ENCODE measurements around the gene CDC37L1. TPM values are rescaled to one million over a fixed set of nuclear protein-coding genes. Genes with fewer than 3 reads are reported as not detected.

CDC37L1 gene
- total and polyA plus RNA-seq, 2 of the 8 experiments (the other 6 are each of a cell fraction or from before 2014, with no cell fraction given), result 4.6 to 23.8 TPM

DNA sequence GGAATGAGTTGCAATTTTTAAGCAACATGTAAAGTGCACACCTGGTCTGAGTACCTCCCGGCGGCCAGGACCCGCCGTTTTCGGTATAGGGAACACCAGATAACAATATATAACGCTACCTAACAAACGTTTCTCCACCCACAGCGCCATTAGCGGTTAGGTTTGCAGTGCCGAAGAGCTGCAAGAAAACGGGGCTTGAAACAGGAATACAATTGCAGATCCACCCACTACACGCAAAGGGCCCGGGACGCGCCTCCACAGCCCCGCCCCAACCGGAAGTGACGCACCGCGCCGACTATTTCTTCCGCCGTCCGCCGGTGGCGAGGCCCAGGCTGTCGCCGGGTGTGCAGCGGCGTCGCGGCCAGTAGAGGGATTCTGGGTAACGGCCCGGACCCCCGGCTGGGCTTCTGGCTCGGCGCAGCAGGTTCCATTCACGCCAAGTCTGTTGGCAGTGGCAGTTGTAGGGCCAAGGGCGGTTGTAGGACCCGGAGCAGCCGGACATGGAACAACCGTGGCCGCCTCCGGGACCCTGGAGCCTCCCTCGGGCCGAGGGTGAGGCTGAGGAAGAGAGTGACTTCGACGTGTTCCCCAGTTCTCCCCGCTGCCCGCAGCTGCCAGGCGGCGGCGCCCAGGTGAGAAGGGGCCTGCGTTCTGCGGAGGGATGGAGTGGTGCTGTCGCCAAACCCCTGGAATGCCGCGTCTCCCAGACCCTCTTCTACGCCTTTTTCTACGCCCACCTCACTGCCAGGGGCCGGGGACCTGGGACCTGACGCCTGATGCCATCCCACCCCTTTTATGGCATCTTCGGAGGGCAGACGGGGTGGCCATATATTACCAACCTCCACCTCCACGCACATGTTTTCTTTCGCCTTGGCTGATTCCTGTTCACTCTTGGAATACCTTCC lies at the start of gene CDC37L1 (continued):
- TF ChIP-seq, protein P1, sequence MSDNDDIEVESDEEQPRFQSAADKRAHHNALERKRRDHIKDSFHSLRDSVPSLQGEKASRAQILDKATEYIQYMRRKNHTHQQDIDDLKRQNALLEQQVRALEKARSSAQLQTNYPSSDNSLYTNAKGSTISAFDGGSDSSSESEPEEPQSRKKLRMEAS (IDR thresholded peaks at IDR 0.05), result peak; percentile 68
- TF ChIP-seq SP4 (IDR thresholded peaks at IDR 0.05; ENCODE audit: low read length) (peak; percentile 72; the same call in 1 of the 2 replicates), ASH2L (IDR thresholded peaks at IDR 0.05; ENCODE audit: low read length) (peak; percentile 99), TAF1 (IDR thresholded peaks at IDR 0.05; ENCODE audit: low read depth, low read length) (peak; percentile 94), ATF3 (IDR thresholded peaks at IDR 0.05; ENCODE audit: insufficient read depth, low read depth, low read length) (no peak), RBBP5 (IDR thresholded peaks at IDR 0.05; ENCODE audit: borderline replicate concordance, low read depth, low read length) (peak; percentile 97), PHF8 (conservative IDR thresholded peaks at IDR 0.05; ENCODE audit: low read depth, low read length) (peak; percentile 62; the same call in 1 of the 2 replicates), SP1 (IDR thresholded peaks at IDR 0.05; ENCODE audit: low read depth, low read length) (0 out of 2 replicates have a peak, but pooled peaks have one; percentile 18), POLR2AphosphoS5 (IDR thresholded peaks at IDR 0.05; ENCODE audit: low read depth, low read length) (peak; percentile 97), MAFK (IDR thresholded peaks at IDR 0.05; ENCODE audit: low read depth, low read length) (no peak), ZNF274 (IDR thresholded peaks at IDR 0.05; ENCODE audit: borderline replicate concordance, extremely low read depth, low read length) (no peak), EZH2 (IDR thresholded peaks at IDR 0.05; ENCODE audit: low read depth, low read length, severe bottlenecking) (no peak), RAD21 (IDR thresholded peaks at IDR 0.05 in 1 of 2, conservative IDR thresholded peaks at IDR 0.05 in 1 of 2; ENCODE audit: low read depth in 2 of 2, low read length in 2 of 2) (peak in 1 of 2 experiments; percentile 28; a peak in 1 of 4 replicates), CHD2 (IDR thresholded peaks at IDR 0.05; ENCODE audit: low read length) (no peak), CREB1 (IDR thresholded peaks at IDR 0.05) (peak; percentile 94), SAP30 (IDR thresholded peaks at IDR 0.05; ENCODE audit: insufficient read depth, insufficient replicate concordance, low read length) (peak; percentile 80), BCL11A (IDR thresholded peaks at IDR 0.05; ENCODE audit: low read depth in 2 of 2, low read length in 2 of 2) (no peak), RNF2 (IDR thresholded peaks at IDR 0.05; ENCODE audit: borderline replicate concordance, low read depth, low read length, missing control alignments, poor library complexity, severe bottlenecking) (no peak), RXRA (IDR thresholded peaks at IDR 0.05; ENCODE audit: insufficient read depth, low read depth, low read length) (no peak)
- TF ChIP-seq, protein P2, sequence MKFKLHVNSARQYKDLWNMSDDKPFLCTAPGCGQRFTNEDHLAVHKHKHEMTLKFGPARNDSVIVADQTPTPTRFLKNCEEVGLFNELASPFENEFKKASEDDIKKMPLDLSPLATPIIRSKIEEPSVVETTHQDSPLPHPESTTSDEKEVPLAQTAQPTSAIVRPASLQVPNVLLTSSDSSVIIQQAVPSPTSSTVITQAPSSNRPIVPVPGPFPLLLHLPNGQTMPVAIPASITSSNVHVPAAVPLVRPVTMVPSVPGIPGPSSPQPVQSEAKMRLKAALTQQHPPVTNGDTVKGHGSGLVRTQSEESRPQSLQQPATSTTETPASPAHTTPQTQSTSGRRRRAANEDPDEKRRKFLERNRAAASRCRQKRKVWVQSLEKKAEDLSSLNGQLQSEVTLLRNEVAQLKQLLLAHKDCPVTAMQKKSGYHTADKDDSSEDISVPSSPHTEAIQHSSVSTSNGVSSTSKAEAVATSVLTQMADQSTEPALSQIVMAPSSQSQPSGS (IDR thresholded peaks at IDR 0.05; ENCODE audit: low read length), result 0 out of 2 replicates have a peak, but pooled peaks have one; percentile 52
